GM18909 (cell line): ENCODE data around the gene MICU2.
"Not testable (repeated sequence)": the region's sequence is repeated elsewhere in the genome, so short reads cannot be mapped to it uniquely, and the experiment has no call there.

Experiments
- ATAC-seq: cut with Tn5 transposase; IDR thresholded peaks from one replicate; pipeline ENCODE4 v1.9.1; 2021; ENCODE audit warnings: mild to moderate bottlenecking; ENCODE audit not compliant: unreplicated experiment, poor library complexity

MICU2 gene

DNA sequence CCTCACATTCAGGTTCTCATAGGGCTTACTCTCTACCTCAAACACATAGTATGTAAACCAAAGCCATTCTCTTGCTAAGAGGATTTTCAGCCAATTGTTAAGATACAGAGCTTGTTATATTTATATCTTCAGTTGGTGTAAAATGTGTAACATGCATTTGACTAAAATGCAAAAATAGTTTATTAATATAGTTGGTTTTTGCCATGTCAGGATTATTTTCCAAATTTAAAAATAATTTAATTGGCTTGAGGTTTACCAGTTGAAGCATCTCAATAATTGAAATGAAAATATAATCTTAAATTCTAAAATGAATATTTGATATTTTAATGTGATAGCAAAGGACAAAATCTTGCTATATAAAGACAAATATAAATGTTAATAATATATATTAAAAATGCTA is 7.2 kb downstream of the MICU2 start:
- ATAC-seq: no peak

GRCh38 chr13:21595546-21595822 is 8.5 kb downstream of the MICU2 start:
- peak; percentile 74 for ATAC-seq

DNA sequence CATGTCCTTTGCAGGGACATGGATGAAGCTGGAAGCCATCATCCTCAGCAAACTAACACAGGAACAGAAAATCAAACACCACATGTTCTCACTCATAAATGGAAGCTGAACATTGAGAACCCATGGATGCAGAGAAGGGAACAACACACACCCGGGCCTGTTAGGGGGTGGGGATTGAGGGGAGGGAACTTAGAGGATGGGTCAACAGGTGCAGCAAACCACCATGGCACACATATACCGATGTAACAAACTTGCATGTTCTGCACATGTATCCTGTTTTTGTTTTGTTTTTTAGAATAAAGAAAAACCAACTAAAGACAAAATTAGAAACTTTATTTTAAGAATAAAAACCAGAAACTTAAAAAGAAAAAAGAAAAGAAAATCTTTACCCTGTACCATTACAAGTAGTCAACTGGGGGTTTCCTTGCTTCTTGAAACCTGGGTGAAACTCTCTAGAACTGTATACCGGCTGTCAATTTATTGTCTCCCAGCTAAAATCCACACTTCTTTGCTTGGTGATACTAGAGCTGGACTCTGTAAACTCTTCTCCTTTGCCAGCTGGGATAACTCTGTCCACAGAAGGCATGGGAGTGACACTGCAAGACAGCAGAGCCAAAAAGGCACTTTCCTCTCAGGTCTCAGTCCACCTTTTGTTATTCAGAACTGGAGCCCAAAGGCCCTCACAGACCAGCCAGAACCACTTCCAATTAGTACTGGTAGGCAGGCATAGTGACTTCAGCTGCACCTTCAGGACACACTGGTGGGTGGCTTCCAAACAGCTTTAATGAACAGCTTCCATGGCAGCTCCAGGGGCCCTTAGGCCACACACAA is 9.0 kb downstream of the MICU2 start:
- ATAC-seq: peak; percentile 63

- not testable (repeated sequence) for ATAC-seq
Measured at GRCh38 chr13:21590665-21591456, 13.1 kb downstream of the MICU2 start.

DNA sequence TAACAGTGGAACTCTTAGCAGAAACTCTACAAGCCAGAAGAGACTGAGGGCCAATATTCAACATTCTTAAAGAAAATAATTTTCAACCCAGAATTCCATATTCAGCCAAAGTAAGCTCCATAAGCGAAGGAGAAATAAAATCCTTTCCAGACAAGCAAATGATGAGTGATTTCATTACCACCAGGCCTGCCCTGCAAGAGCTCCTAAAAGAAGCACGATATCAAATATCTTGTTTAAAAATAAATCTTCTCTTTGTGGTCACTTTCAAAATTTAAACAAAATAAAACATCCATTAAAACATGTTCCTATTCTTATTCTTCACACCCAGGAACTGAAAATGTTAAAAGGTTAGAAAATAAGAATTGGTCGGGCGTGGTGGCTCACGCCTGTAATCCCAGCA is 13.7 kb downstream of the MICU2 start:
- ATAC-seq: no peak

DNA sequence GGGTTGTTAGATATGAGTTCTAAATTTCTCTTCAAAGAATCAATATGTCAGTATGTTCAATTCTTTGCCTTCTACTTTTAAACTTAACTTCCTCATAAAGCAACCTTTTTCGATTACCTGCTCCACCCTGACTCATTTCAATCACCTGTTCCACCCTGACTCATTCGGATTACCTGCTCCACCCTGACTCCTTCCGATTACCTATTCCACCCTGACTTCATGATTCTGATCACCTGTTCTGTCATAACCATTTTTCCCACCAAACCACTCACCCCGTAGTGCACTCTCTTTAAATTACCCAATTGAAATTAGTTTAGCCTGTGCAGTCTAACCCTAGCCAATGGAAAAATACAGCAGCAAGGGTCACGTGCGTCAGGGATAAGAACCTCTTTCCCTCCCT is 14.5 kb downstream of the MICU2 start:
- ATAC-seq: not testable (repeated sequence)

GRCh38 chr13:21588411-21588810 is 15.6 kb downstream of the MICU2 start:
- not testable (repeated sequence) for ATAC-seq

GRCh38 chr13:21584973-21585592 is 18.9 kb downstream of the MICU2 start:
- ATAC-seq: no peak

GRCh38 chr13:21583478-21583877 is 20.5 kb downstream of the MICU2 start:
- no peak for ATAC-seq

GRCh38 chr13:21580736-21581135 is 23.2 kb downstream of the MICU2 start:
- ATAC-seq: no peak

- ATAC-seq: peak; percentile 77
Measured at GRCh38 chr13:21579754-21580316, 24.1 kb downstream of the MICU2 start.

DNA sequence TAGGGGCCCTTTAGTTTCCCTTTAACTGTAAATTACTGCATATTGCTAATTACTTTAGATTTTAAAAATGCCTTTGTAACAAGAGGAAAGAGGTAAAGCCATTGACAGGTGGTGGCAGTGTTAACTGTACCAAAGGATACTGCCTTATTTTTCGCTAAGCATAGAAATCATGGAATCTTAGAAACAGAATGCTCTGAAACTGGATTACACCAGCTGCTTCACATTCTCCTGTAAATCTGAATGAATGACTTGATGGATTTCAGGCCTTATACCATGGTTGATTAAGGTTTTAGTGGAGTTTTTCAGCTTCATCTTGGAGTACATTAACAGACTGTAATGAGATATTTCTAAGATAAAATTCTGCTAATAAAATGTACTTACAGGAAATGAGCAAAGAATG is 25.2 kb downstream of the MICU2 start:
- ATAC-seq: no peak

GRCh38 chr13:21576426-21576825 is 27.5 kb downstream of the MICU2 start:
- ATAC-seq: no peak

DNA sequence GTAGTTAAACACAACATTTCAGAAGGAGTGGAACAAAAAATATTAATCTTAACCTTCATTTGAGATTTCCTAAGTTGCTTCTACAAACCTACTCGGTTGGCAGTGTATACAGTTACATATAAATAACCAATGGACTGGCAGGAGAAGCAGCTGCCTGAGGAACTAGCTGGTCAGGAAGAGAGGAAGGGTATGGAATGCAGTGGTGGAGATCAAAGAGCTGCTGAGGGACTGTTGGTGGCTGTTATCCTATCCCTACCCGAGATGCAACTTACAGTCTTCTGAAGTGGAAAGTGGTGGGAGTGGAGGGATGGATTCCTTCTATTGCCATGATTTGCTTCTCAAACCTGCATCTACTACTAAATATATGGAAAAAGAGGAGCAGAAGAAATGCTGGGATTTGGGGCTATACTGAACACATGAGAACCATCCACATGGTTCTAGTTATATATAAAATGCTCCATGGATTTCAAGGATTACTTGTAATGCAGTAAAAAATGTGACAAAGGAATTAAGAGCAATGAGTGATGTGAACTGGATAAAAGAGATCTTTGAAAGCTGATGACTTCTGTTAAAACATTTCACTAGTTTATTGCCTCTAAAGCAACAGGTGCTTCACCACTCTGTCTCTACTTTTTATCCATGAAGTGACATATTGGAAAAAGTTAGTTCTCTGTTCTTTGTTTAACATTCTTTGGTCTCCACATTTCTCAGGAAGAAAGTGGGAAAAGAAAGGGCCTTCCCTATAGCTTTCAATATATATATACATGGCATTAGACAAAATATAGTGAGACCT is 29.9 kb downstream of the MICU2 start:
- no peak for ATAC-seq

DNA sequence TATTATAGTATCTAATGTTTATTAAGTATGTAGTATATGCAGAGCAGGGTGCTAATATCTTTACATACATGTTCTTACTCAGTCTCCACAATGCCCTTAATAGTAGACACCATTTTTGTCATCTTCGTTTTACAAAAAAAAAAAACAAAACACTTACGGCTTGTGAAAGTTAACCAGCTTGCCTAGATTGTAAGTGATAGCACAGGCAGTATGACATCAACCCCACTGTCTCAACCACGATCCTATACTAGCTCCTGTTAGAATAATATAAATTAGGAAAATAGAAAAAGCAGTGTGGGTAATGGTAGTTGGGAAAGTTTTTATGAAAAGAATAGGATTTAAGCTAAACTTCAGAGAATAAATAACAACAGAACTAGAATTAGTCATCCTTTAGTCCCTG is 34.3 kb downstream of the MICU2 start:
- ATAC-seq: no peak

GRCh38 chr13:21568854-21569253 is 35.1 kb downstream of the MICU2 start:
- ATAC-seq: no peak

DNA sequence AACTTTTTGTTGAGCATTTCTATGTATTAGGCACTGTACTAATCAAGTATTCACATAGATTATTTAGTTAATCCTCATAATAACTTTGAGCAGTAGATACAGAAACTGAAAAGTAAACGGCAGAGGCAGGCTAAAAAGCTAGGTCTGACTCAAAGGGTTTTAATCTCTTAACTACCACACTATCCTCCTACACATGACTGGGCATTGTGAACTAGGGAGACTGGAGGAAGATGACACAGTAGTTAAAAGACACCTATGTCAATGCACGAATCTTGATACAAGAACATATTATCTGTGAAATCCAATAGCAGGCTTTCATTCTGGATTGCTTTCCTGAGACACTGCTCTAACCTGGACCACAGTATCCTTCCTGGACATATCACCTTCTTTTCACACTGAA is 36.3 kb downstream of the MICU2 start:
- no peak for ATAC-seq

DNA sequence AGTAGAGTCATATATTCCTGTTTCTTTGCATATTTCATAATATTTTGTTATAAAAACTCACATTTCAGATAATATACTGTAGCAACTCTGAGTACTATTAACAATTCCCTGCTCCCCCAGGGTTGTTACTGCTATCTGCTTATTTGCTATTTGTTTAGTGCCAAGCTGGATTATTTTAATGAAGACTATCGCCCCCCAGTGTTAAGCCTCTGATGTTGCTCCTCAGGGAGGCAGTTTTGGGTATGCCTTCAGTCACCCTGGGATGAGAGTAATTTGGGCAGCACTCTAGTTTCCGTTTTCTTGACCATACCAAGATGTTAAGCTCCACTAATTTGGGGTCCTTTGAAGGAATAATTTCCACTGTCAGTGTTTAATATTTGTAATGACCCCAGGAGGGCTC is 46.0 kb downstream of the MICU2 start:
- no peak for ATAC-seq

DNA sequence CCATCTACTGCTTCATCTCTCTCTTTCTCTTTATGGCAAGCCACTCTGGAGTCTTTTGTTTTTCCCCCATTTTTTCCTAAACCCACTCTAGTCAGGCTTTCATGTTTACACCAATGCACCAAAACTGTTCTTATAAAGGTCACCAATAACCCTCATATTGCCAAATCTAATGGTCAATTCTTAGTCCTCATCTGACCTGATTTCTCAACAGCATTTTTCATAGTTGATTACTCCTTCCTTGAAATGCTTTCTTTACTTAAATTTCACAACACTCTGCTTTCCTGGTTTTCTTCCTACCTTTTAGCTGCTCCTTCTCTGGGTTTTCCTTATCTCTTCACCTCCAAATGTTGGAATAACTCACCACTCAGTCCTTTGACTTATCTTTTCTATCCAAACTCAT is 47.9 kb downstream of the MICU2 start:
- no peak for ATAC-seq

GRCh38 chr13:21553261-21553660 is 50.7 kb downstream of the MICU2 start:
- not testable (repeated sequence) for ATAC-seq
